AG10803 (cell line): Measurements from ENCODE around the gene NOS2.
"Not testable (repeated sequence)": the region's sequence is repeated elsewhere in the genome, so short reads cannot be mapped to it uniquely, and the experiment has no call there.

Experiments used
- DNase-seq: peaks from one replicate; pipeline ENCODE4 v3.0.0; 2010; ENCODE audit warnings: low read depth
- H3K4me3 ChIP-seq: 2 replicates; pipeline ENCODE4 v1.5.1; 2011; ENCODE audit warnings: mild to moderate bottlenecking, low read length, control low read depth
- CTCF ChIP-seq: conservative IDR thresholded peaks from 2 replicates; pipeline ENCODE4 v1.5.1; 2011; ENCODE audit warnings: mild to moderate bottlenecking, low read length, control low read depth, inconsistent platforms

Gene NOS2

GRCh38 chr17:27755706-27756466, 44.4 kb downstream of the NOS2 start:
- DNase-seq, result no peak
- H3K4me3 ChIP-seq, result no peak overlapping the region
- no peak for TF ChIP-seq CTCF

- no peak for TF ChIP-seq CTCF
- no peak for DNase-seq
- no peak overlapping the region for H3K4me3 ChIP-seq
Observed at GRCh38 chr17:27754549-27754948, 45.8 kb downstream of the NOS2 start.

GRCh38 chr17:27753726-27754125, 46.6 kb downstream of the NOS2 start:
- not testable (repeated sequence) for H3K4me3 ChIP-seq

GRCh38 chr17:27752831-27753619, 47.3 kb downstream of the NOS2 start:
- not testable (repeated sequence) for DNase-seq

More at GRCh38 chr17:27753726-27754125, 46.6 kb downstream of the NOS2 start:
- not testable (repeated sequence) for DNase-seq

GRCh38 chr17:27751622-27752490, 48.5 kb downstream of the NOS2 start:
- no peak for DNase-seq
- TF ChIP-seq CTCF, result no peak
- no peak overlapping the region for H3K4me3 ChIP-seq

More at GRCh38 chr17:27752831-27753619, 47.3 kb downstream of the NOS2 start:
- H3K4me3 ChIP-seq, result not testable (repeated sequence)

- TF ChIP-seq CTCF, result no peak
- no peak for DNase-seq
- H3K4me3 ChIP-seq, result no peak overlapping the region
Observed at GRCh38 chr17:27751166-27751565, 49.2 kb downstream of the NOS2 start.

- not testable (repeated sequence) for DNase-seq, H3K4me3 ChIP-seq
Observed at GRCh38 chr17:27749562-27750150, 50.7 kb downstream of the NOS2 start.

- TF ChIP-seq CTCF, result no peak
- DNase-seq, result no peak
- no peak overlapping the region for H3K4me3 ChIP-seq
Observed at GRCh38 chr17:27748360-27748825, 51.9 kb downstream of the NOS2 start.
